Epithelial cell of esophagus (primary cell): ENCODE measurements around the gene MYO15B.
A peak's percentile ranks its signal among the peaks of the same experiment; 100 is the strongest.

Experiments
- DNase-seq: peaks from one replicate; pipeline ENCODE4 v3.0.0; 2010; ENCODE audit warnings: low read depth
- H3K4me3 ChIP-seq: 2 replicates; pipeline ENCODE4 v1.5.1; 2011; ENCODE audit warnings: mild to moderate bottlenecking, low read length, control low read depth
- CTCF ChIP-seq: IDR thresholded peaks from 2 replicates; pipeline ENCODE4 v1.5.1; 2011; ENCODE audit warnings: low read depth, mild to moderate bottlenecking, low read length, control low read depth, inconsistent platforms; ENCODE audit not compliant: insufficient read depth; ENCODE audit errors: missing control alignments

The MYO15B gene

GRCh38 chr17:75587675-75588595 lies at the start of gene MYO15B:
MYO15B (plus strand) TSS chr17:75587800; CDS start chr17:75588058, 258 bp downstream.
- H3K4me3 ChIP-seq, result no peak within 1 kb of the TSS
- DNase-seq, result no peak
- TF ChIP-seq CTCF, result no peak

GRCh38 chr17:75539967-75540729 lies 47.5 kb upstream of the MYO15B start:
- peak; percentile 46 for DNase-seq
- TF ChIP-seq CTCF, result no peak
- H3K4me3 ChIP-seq, result no peak overlapping the region

- no peak for DNase-seq
- no peak for TF ChIP-seq CTCF
- H3K4me3 ChIP-seq, result no peak overlapping the region
Observed at GRCh38 chr17:75540923-75541503, 46.6 kb upstream of the MYO15B start.

- no peak for DNase-seq
- TF ChIP-seq CTCF, result no peak
- no peak overlapping the region for H3K4me3 ChIP-seq
Observed at GRCh38 chr17:75542229-75542628, 45.4 kb upstream of the MYO15B start.

GRCh38 chr17:75542728-75543336 lies 44.8 kb upstream of the MYO15B start:
- no peak for DNase-seq
- H3K4me3 ChIP-seq, result no peak overlapping the region
- no peak for TF ChIP-seq CTCF

- no peak for TF ChIP-seq CTCF
- H3K4me3 ChIP-seq, result no peak overlapping the region
- DNase-seq, result no peak
Observed at GRCh38 chr17:75544250-75544649, 43.4 kb upstream of the MYO15B start.
